K562 (cell line): ENCODE results near the gene SRF.

ENCODE experiments used
- RAD21 ChIP-seq, 2 experiments: fragments of 250-450 bp in 1 of 2; fragments of 450-650 bp in 1 of 2; sonication (Bioruptor Pico) in 1 of 2; formaldehyde crosslinking in 1 of 2; IDR thresholded peaks in 1 of 2; conservative IDR thresholded peaks in 1 of 2; 2 replicates each; pipeline versions ENCODE4 v1.4.0 to v1.8.0; 2020 to 2022; ENCODE audit warnings: mild to moderate bottlenecking in 2 of 2, moderate library complexity in 1 of 2
- TF ChIP-seq, protein P1 (sequence below): fragments of 450-650 bp; formaldehyde crosslinking; IDR thresholded peaks from 2 replicates; pipeline ENCODE4 v1.4.0; 2022; ENCODE audit warnings: missing genetic modification characterization
- TF ChIP-seq, protein P2 (sequence below): fragments of 450-650 bp; formaldehyde crosslinking; IDR thresholded peaks from 2 replicates; pipeline ENCODE4 v1.4.0; 2020; ENCODE audit warnings: mild to moderate bottlenecking

DNA sequence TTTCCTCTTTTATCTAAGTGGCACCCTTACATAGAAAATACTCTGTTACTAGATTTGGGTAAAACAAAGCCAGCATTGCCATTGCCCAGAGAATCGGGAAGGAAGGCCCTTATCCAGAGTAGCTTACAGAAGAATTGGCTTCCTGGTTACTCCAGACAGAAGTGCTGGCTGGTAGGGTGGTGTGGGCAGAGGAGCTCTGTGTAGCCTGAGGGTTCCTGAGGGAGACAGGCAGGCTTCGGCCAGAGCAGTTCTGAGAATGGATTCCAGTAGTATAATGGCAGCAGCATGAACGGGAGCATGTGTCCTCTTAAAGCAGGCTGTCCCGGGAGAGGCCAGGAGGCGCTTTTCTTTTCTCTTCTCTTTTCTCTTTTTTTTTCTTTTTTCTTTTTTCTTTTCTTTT, 22.9 kb downstream of the SRF start:
- TF ChIP-seq, protein P1, sequence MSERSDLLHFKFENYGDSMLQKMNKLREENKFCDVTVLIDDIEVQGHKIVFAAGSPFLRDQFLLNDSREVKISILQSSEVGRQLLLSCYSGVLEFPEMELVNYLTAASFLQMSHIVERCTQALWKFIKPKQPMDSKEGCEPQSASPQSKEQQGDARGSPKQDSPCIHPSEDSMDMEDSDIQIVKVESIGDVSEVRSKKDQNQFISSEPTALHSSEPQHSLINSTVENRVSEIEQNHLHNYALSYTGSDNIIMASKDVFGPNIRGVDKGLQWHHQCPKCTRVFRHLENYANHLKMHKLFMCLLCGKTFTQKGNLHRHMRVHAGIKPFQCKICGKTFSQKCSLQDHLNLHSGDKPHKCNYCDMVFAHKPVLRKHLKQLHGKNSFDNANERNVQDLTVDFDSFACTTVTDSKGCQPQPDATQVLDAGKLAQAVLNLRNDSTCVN (CRISPR knock-in tag) = no peak
- TF ChIP-seq, protein P2, sequence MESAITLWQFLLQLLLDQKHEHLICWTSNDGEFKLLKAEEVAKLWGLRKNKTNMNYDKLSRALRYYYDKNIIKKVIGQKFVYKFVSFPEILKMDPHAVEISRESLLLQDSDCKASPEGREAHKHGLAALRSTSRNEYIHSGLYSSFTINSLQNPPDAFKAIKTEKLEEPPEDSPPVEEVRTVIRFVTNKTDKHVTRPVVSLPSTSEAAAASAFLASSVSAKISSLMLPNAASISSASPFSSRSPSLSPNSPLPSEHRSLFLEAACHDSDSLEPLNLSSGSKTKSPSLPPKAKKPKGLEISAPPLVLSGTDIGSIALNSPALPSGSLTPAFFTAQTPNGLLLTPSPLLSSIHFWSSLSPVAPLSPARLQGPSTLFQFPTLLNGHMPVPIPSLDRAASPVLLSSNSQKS = no peak
- no peak for TF ChIP-seq RAD21 (CRISPR knock-in tag; conservative IDR thresholded peaks at IDR 0.05 in 1 of 2, IDR thresholded peaks at IDR 0.05 in 1 of 2)
